Activated CD8-positive, alpha-beta memory T cell treated with anti-CD3 and anti-CD28 coated beads, Interleukin-2, amount 10 ng/mL, durations not matched to agents 7 days and 5 days (primary cell): ENCODE data around the gene C18orf63. TPM values are rescaled to one million over a fixed set of nuclear protein-coding genes. Genes with fewer than 3 reads are reported as not detected.

Experiments used
- ATAC-seq: fragments of 150-1000 bp; cut with Tn5 transposase; one replicate; pipeline ENCODE4 v1.10.0; 2021; ENCODE audit warnings: moderate library complexity
- CTCF ChIA-PET: fragments of 350-600 bp; sonication (Branson Sonifier 250); formaldehyde crosslinking; loops from one replicate; lab custom pipeline; 2021; ENCODE audit warnings: antibody characterized with exemption; lab: Charles Lee
- DNase-seq: peaks from one replicate; pipeline ENCODE4 v3.0.0-alpha.2; 2020
- H3K27ac Mint-ChIP-seq: one replicate; pipeline ENCODE4 v1.8.0; 2021; ENCODE audit warnings: mild to moderate bottlenecking, mixed read lengths
- H3K27me3 Mint-ChIP-seq: one replicate; pipeline ENCODE4 v1.8.0; 2021; ENCODE audit warnings: mixed read lengths
- H3K36me3 Mint-ChIP-seq: one replicate; pipeline ENCODE4 v1.8.0; 2021; ENCODE audit warnings: mild to moderate bottlenecking, mixed read lengths
- H3K4me1 Mint-ChIP-seq: one replicate; pipeline ENCODE4 v1.8.0; 2021; ENCODE audit warnings: mixed read lengths
- H3K4me3 Mint-ChIP-seq: one replicate; pipeline ENCODE4 v1.8.0; 2021; ENCODE audit warnings: mild to moderate bottlenecking, moderate library complexity, mixed read lengths
- H3K9me3 Mint-ChIP-seq: one replicate; pipeline ENCODE4 v1.8.0; 2022; ENCODE audit warnings: low read depth, mixed read lengths
- total RNA-seq, 2 experiments: library from RNA; stranded (reverse); gene quantifications; one replicate each; pipeline ENCODE4 v1.2.3, GENCODE V29; 2021

The C18orf63 gene
- total RNA-seq, 2 experiments from 2014 or later, result not detected

- DNase-seq, result peak; percentile 51
- H3K27ac Mint-ChIP-seq, result peak overlapping the region; percentile 52
- H3K9me3 Mint-ChIP-seq, result no peaks in the 10 kb centered on the region
- H3K4me1 Mint-ChIP-seq, result peaks cover 24% of the 10 kb centered on the region
- H3K4me3 Mint-ChIP-seq, result peak overlapping the region; percentile 4
- H3K27me3 Mint-ChIP-seq, result no peaks in the 10 kb centered on the region
- ATAC-seq, result peak; percentile 35
- no peaks in the 10 kb centered on the region for H3K36me3 Mint-ChIP-seq
- CTCF ChIA-PET, result interaction anchor here (1.0 to 1.6 kb wide), 5 partner anchors 8 to 115 kb away, joined by 3 to 7 read pairs (median 3); no protein-coding TSS in a partner anchor
Observed at GRCh38 chr18:74378179-74378682, 62.6 kb downstream of the C18orf63 start.

GRCh38 chr18:74380916-74381315 lies 65.3 kb downstream of the C18orf63 start:
- Mint-ChIP-seq H3K4me1 (peaks cover 13% of the 10 kb centered on the region), H3K9me3 (no peaks in the 10 kb centered on the region), H3K27me3 (no peaks in the 10 kb centered on the region), H3K4me3 (no peak overlapping the region), H3K36me3 (no peaks in the 10 kb centered on the region), H3K27ac (no peak overlapping the region)
- CTCF ChIA-PET, result no interaction called here
- ATAC-seq, result no peak
- peak; percentile 25 for DNase-seq

- ATAC-seq (no peak), DNase-seq (peak; percentile 18)
- Mint-ChIP-seq H3K9me3 (no peaks in the 10 kb centered on the region), H3K36me3 (no peaks in the 10 kb centered on the region), H3K4me3 (no peak overlapping the region), H3K27me3 (no peaks in the 10 kb centered on the region), H3K27ac (no peak overlapping the region), H3K4me1 (peaks cover 13% of the 10 kb centered on the region)
- CTCF ChIA-PET, result no interaction called here
Observed at GRCh38 chr18:74381621-74382295, 66.1 kb downstream of the C18orf63 start.

- CTCF ChIA-PET, result no interaction called here
- DNase-seq, result peak; percentile 21
- no peak for ATAC-seq
- Mint-ChIP-seq H3K27ac (no peak overlapping the region), H3K9me3 (no peaks in the 10 kb centered on the region), H3K27me3 (no peaks in the 10 kb centered on the region), H3K4me1 (peaks cover 12% of the 10 kb centered on the region), H3K36me3 (no peaks in the 10 kb centered on the region), H3K4me3 (no peak overlapping the region)
Observed at GRCh38 chr18:74382481-74383017, 66.9 kb downstream of the C18orf63 start.

- ATAC-seq, result no peak
- H3K27ac Mint-ChIP-seq, result no peak overlapping the region
- no peaks in the 10 kb centered on the region for H3K36me3 Mint-ChIP-seq
- peaks cover 10% of the 10 kb centered on the region for H3K27me3 Mint-ChIP-seq
- H3K4me3 Mint-ChIP-seq, result no peak overlapping the region
- no peak for DNase-seq
- H3K9me3 Mint-ChIP-seq, result no peaks in the 10 kb centered on the region
- H3K4me1 Mint-ChIP-seq, result peaks cover 3% of the 10 kb centered on the region
- CTCF ChIA-PET, result interaction anchor here (1.2 kb wide), 1 partner anchor 10 kb away, joined by 3 read pairs; no protein-coding TSS in a partner anchor
Observed at GRCh38 chr18:74387383-74387782, 71.7 kb downstream of the C18orf63 start.

- ATAC-seq, result no peak
- Mint-ChIP-seq H3K27me3 (peaks cover 14% of the 10 kb centered on the region), H3K9me3 (no peaks in the 10 kb centered on the region), H3K4me3 (no peak overlapping the region), H3K36me3 (no peaks in the 10 kb centered on the region), H3K4me1 (peaks cover 3% of the 10 kb centered on the region), H3K27ac (no peak overlapping the region)
- DNase-seq, result no peak
- CTCF ChIA-PET, result no interaction called here
Observed at GRCh38 chr18:74388227-74388626, 72.6 kb downstream of the C18orf63 start.

- Mint-ChIP-seq H3K27me3 (peaks cover 19% of the 10 kb centered on the region), H3K4me1 (peaks cover 3% of the 10 kb centered on the region), H3K9me3 (no peaks in the 10 kb centered on the region), H3K4me3 (no peak overlapping the region), H3K27ac (no peak overlapping the region), H3K36me3 (no peaks in the 10 kb centered on the region)
- DNase-seq (no peak), ATAC-seq (no peak)
- CTCF ChIA-PET, result no interaction called here
Observed at GRCh38 chr18:74389171-74389927, 73.7 kb downstream of the C18orf63 start.

- no peaks in the 10 kb centered on the region for H3K36me3 Mint-ChIP-seq
- CTCF ChIA-PET, result no interaction called here
- H3K27me3 Mint-ChIP-seq, result peaks cover 19% of the 10 kb centered on the region
- no peak overlapping the region for H3K27ac Mint-ChIP-seq
- H3K9me3 Mint-ChIP-seq, result no peaks in the 10 kb centered on the region
- no peak overlapping the region for H3K4me3 Mint-ChIP-seq
- no peak for DNase-seq
- no peak for ATAC-seq
- H3K4me1 Mint-ChIP-seq, result peaks cover 3% of the 10 kb centered on the region
Observed at GRCh38 chr18:74389991-74390390, 74.4 kb downstream of the C18orf63 start.

GRCh38 chr18:74390900-74391299 lies 75.3 kb downstream of the C18orf63 start:
- DNase-seq (no peak), ATAC-seq (no peak)
- Mint-ChIP-seq H3K36me3 (no peaks in the 10 kb centered on the region), H3K4me1 (peaks cover 3% of the 10 kb centered on the region), H3K27me3 (peaks cover 24% of the 10 kb centered on the region), H3K9me3 (no peaks in the 10 kb centered on the region), H3K27ac (no peak overlapping the region), H3K4me3 (no peak overlapping the region)
- CTCF ChIA-PET, result interaction anchor here (0.7 kb wide), 1 partner anchor 17 kb away, joined by 3 read pairs; no protein-coding TSS in a partner anchor

GRCh38 chr18:74392323-74392722 lies 76.7 kb downstream of the C18orf63 start:
- Mint-ChIP-seq H3K27ac (no peak overlapping the region), H3K27me3 (peaks cover 25% of the 10 kb centered on the region), H3K36me3 (no peaks in the 10 kb centered on the region), H3K4me3 (no peak overlapping the region), H3K4me1 (peaks cover 3% of the 10 kb centered on the region), H3K9me3 (no peaks in the 10 kb centered on the region)
- CTCF ChIA-PET, result no interaction called here
- no peak for ATAC-seq
- DNase-seq, result no peak

- Mint-ChIP-seq H3K27me3 (peaks cover 32% of the 10 kb centered on the region), H3K27ac (no peak overlapping the region), H3K9me3 (no peaks in the 10 kb centered on the region), H3K4me1 (peaks cover 5% of the 10 kb centered on the region), H3K36me3 (no peaks in the 10 kb centered on the region), H3K4me3 (no peak overlapping the region)
- CTCF ChIA-PET, result no interaction called here
- ATAC-seq (no peak), DNase-seq (no peak)
Observed at GRCh38 chr18:74395006-74395405, 79.4 kb downstream of the C18orf63 start.

GRCh38 chr18:74395648-74396154 lies 80.1 kb downstream of the C18orf63 start:
- DNase-seq (no peak), ATAC-seq (no peak)
- Mint-ChIP-seq H3K4me3 (no peak overlapping the region), H3K36me3 (no peaks in the 10 kb centered on the region), H3K27me3 (peaks cover 32% of the 10 kb centered on the region), H3K9me3 (no peaks in the 10 kb centered on the region), H3K4me1 (peaks cover 5% of the 10 kb centered on the region), H3K27ac (no peak overlapping the region)
- CTCF ChIA-PET, result no interaction called here
